Upper lobe of right lung (tissue), 1 donor: ENCODE results near the gene MAP7D3. TPM values are rescaled to one million over a fixed set of nuclear protein-coding genes. Genes with fewer than 3 reads are reported as not detected.

Experiments used
- ATAC-seq: fragments of 200-7000 bp; cut with Tn5 transposase; one replicate; pipeline ENCODE4 v1.9.1; 2020; ENCODE audit warnings: mild to moderate bottlenecking, moderate library complexity
- DNase-seq: peaks from one replicate; pipeline ENCODE4 v3.0.0-alpha.2; 2020
- H3K27ac ChIP-seq: fragments of 200-600 bp; one replicate; pipeline ENCODE4 v1.8.0; 2022
- H3K27me3 ChIP-seq: fragments of 200-600 bp; one replicate; pipeline ENCODE4 v1.8.0; 2022; ENCODE audit warnings: mild to moderate bottlenecking
- H3K36me3 ChIP-seq: fragments of 200-600 bp; one replicate; pipeline ENCODE4 v1.8.0; 2022
- H3K4me1 ChIP-seq: fragments of 200-600 bp; one replicate; pipeline ENCODE4 v1.8.0; 2022
- H3K4me3 ChIP-seq: fragments of 200-600 bp; one replicate; pipeline ENCODE4 v1.8.0; 2022; ENCODE audit warnings: mild to moderate bottlenecking
- H3K9me3 ChIP-seq: fragments of 200-600 bp; one replicate; pipeline ENCODE4 v1.8.0; 2022
- CTCF ChIP-seq: fragments of 200-600 bp; IDR thresholded peaks from one replicate; pipeline ENCODE4 v1.8.0; 2022; ENCODE audit warnings: antibody characterized with exemption
- intact Hi-C: fragments of 100-400 bp; cut with DNase I; formaldehyde crosslinking; loops from one replicate; pipeline ENCODE4 v1.11.0; 2022
- total RNA-seq: library from RNA; stranded (reverse); fragmentation: NEBNext Ultra II Directional; extraction: Animal tissue kit (Norgen Biotek cat#: 25700); gene quantifications from one replicate; pipeline ENCODE4 v1.2.1, GENCODE V29; 2021
- donor health status: DM: no; HTN: yes; CAD: no; lungs with severe emphysema.

MAP7D3 gene
- total RNA-seq, 1 donor from 2014 or later = 7.9 TPM

DNA sequence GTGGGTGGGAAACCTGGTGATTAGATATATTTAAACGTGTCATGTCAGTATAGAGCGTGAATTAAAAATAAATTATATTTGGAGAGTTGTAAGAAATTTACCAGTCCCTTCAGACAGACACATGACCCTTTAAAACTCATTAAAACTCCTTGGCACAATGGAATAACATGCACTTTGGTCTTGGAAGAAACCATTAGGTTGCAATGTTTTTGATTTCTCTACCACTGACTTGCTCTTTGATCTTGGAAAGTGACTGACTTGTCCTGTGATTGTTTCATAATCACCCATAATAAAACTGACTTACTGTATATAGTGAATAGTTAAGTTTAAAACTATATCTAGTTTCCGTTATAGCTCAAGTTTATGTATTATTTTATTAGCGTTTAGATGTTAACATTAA, 68.0 kb downstream of the MAP7D3 start:
- Histone ChIP-seq H3K4me3 (no peak overlapping the region), H3K27ac (no peak overlapping the region), H3K27me3 (no peaks in the 10 kb centered on the region), H3K9me3 (no peaks in the 10 kb centered on the region), H3K4me1 (peaks cover 8% of the 10 kb centered on the region), H3K36me3 (no peaks in the 10 kb centered on the region)
- TF ChIP-seq CTCF = no peak
- no peak for ATAC-seq
- no peak for DNase-seq
- intact Hi-C loops = no loop called here

GRCh38 chrX:136182414-136182813, 68.8 kb downstream of the MAP7D3 start:
- intact Hi-C loops = no loop called here
- no peak overlapping the region for H3K4me3 ChIP-seq
- peaks cover 8% of the 10 kb centered on the region for H3K4me1 ChIP-seq
- no peak for ATAC-seq
- TF ChIP-seq CTCF = no peak
- no peaks in the 10 kb centered on the region for H3K27me3 ChIP-seq
- DNase-seq = no peak
- no peaks in the 10 kb centered on the region for H3K36me3 ChIP-seq
- no peak overlapping the region for H3K27ac ChIP-seq
- no peaks in the 10 kb centered on the region for H3K9me3 ChIP-seq

GRCh38 chrX:136179133-136179532, 72.1 kb downstream of the MAP7D3 start:
- H3K36me3 ChIP-seq = no peaks in the 10 kb centered on the region
- intact Hi-C loops = no loop called here
- H3K9me3 ChIP-seq = no peaks in the 10 kb centered on the region

GRCh38 chrX:136176399-136176825, 74.8 kb downstream of the MAP7D3 start:
- Histone ChIP-seq H3K36me3 (no peaks in the 10 kb centered on the region), H3K27ac (peak overlapping the region; percentile 24), H3K9me3 (no peaks in the 10 kb centered on the region), H3K4me3 (no peak overlapping the region), H3K27me3 (no peaks in the 10 kb centered on the region), H3K4me1 (peaks cover 6% of the 10 kb centered on the region)
- no peak for TF ChIP-seq CTCF
- peak; percentile 72 for ATAC-seq
- no peak for DNase-seq
- intact Hi-C loops = no loop called here

More at GRCh38 chrX:136179133-136179532, 72.1 kb downstream of the MAP7D3 start:
- DNase-seq (no peak), ATAC-seq (no peak)
- no peak for TF ChIP-seq CTCF
- no peak overlapping the region for H3K4me3 ChIP-seq
- peaks cover 14% of the 10 kb centered on the region for H3K4me1 ChIP-seq
- no peak overlapping the region for H3K27ac ChIP-seq
- H3K27me3 ChIP-seq = no peaks in the 10 kb centered on the region

DNA sequence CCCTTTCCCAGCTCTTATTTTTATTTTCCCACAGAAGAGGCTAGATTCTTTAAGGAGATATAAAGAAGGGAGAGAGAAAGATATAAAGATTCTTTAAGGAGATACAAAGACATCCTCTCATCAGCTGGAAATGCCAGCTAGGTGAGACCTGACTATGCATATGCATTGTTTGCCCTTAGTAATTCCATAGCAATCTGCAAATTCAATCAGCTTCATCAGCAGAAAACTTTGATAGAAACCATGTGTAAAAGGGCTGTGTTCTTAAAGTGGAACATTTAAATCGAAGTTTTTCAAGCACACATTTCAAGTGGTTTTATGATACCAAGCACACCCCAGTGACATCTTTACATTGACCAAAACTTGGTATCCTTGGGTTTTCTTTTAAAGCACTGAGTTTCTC, 79.8 kb downstream of the MAP7D3 start:
- no peak for TF ChIP-seq CTCF
- Histone ChIP-seq H3K27me3 (no peaks in the 10 kb centered on the region), H3K27ac (no peak overlapping the region), H3K36me3 (no peaks in the 10 kb centered on the region), H3K4me3 (no peak overlapping the region), H3K9me3 (no peaks in the 10 kb centered on the region), H3K4me1 (peaks cover 7% of the 10 kb centered on the region)
- DNase-seq (no peak), ATAC-seq (no peak)
- intact Hi-C loops = no loop called here
